Testis (tissue), 3 donors: ENCODE data around the gene AQP9. TPM values are rescaled to one million over a fixed set of nuclear protein-coding genes. Genes with fewer than 3 reads are reported as not detected.

Experiments used
- DNase-seq: peaks from one replicate; pipeline ENCODE4 v3.0.0-alpha.2; 2019
- H3K27ac ChIP-seq, 2 donors: fragments of 200-600 bp; sonication (generic); one replicate each; pipeline ENCODE4 v1.5.1; 2019
- H3K27me3 ChIP-seq: fragments of 200-600 bp; sonication (generic); one replicate; pipeline ENCODE4 v1.5.1; 2019
- H3K36me3 ChIP-seq: fragments of 200-600 bp; sonication (generic); one replicate; pipeline ENCODE4 v1.5.1; 2017; ENCODE audit warnings: low read depth; ENCODE audit errors: missing control alignments
- H3K4me1 ChIP-seq: fragments of 200-600 bp; sonication (generic); one replicate; pipeline ENCODE4 v1.5.1; 2019
- H3K4me3 ChIP-seq, 2 donors: fragments of 200-600 bp; sonication (generic); one replicate each; pipeline ENCODE4 v1.5.1; 2017 to 2019
- H3K9me3 ChIP-seq: fragments of 200-600 bp; sonication (generic); one replicate; pipeline ENCODE4 v1.5.1; 2017
- POLR2A ChIP-seq: fragments of 450-650 bp; IDR thresholded peaks from one replicate; pipeline ENCODE4 v1.6.1; 2017; ENCODE audit warnings: antibody characterized with exemption, mild to moderate bottlenecking, moderate library complexity
- WGBS, 2 donors: methylation state at CpG; one replicate each; pipeline ENCODE4 v1.1.5; 2018; 5-methylcytosine and 5-hydroxymethylcytosine counted together
- intact Hi-C: fragments of 100-400 bp; cut with DNase I; formaldehyde crosslinking; loops from one replicate; pipeline ENCODE4 v1.15.1; 2023; ENCODE audit warnings: low total_unique reads
- polyA plus RNA-seq: library from polyadenylated mRNA; stranded (reverse); fragments of 350-450 nt; fragmentation: Illumina TruSeq; extraction: RNeasy Lipid Tissue Mini Kit (QIAGEN cat#74804); gene quantifications from one replicate; pipeline ENCODE4 v1.2.3, GENCODE V29; 2014; ENCODE audit warnings: low read depth, low replicate concordance; ENCODE audit not compliant: insufficient read depth
- total RNA-seq, 2 donors: library from RNA; depleted of rRNA; stranded (reverse); fragments of >200 nt; gene quantifications; one replicate each; pipeline ENCODE4 v1.2.3, GENCODE V29; 2016
- TF ChIP-seq, protein P1 (sequence below), 3 experiments: fragments of 450-650 bp in 2 of 3; fragments of 200-600 bp in 1 of 3; sonication (generic) in 1 of 3; IDR thresholded peaks; one replicate each; pipeline ENCODE4 v1.5.1; 2016 to 2019; ENCODE audit warnings: antibody characterized with exemption in 3 of 3, mild to moderate bottlenecking in 2 of 3, moderate library complexity in 1 of 3

The AQP9 gene
- total and polyA plus RNA-seq, 3 donors from 2014 or later: 0.16 to 3.1 TPM; not detected in 1

DNA sequence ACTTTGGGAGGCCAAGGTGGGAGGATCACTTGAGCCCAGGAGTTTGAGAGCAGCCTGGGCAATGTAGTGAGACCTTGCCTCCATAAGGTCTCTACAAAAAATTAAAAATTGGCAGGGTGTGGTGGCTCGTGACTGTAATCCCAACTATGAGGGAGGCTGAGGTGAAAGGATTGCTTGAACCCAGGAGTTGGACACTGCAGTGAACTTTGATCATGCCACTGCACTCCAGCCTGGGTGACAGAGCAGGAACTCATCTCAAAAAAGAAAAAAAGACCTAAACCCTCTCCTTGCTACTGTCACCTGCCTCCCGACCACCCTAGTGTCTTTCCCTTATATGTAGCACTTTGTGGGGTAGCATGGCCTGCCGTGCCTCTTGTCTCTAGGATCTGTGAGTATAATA, 23.8 kb upstream of the AQP9 start:
- H3K27me3 ChIP-seq: no peaks in the 10 kb centered on the region
- H3K4me3 ChIP-seq: no peak overlapping the region
- WGBS, 2 donors: 87 to 89% methylated on average over 3 of the region's 3 CpGs
- H3K27ac ChIP-seq: no peak overlapping the region
- no peaks in the 10 kb centered on the region for H3K4me1 ChIP-seq
- no peak for DNase-seq
- intact Hi-C loops: no loop called here
- H3K9me3 ChIP-seq: no peaks in the 10 kb centered on the region
- no peak for TF ChIP-seq POLR2A
- TF ChIP-seq, protein P1, sequence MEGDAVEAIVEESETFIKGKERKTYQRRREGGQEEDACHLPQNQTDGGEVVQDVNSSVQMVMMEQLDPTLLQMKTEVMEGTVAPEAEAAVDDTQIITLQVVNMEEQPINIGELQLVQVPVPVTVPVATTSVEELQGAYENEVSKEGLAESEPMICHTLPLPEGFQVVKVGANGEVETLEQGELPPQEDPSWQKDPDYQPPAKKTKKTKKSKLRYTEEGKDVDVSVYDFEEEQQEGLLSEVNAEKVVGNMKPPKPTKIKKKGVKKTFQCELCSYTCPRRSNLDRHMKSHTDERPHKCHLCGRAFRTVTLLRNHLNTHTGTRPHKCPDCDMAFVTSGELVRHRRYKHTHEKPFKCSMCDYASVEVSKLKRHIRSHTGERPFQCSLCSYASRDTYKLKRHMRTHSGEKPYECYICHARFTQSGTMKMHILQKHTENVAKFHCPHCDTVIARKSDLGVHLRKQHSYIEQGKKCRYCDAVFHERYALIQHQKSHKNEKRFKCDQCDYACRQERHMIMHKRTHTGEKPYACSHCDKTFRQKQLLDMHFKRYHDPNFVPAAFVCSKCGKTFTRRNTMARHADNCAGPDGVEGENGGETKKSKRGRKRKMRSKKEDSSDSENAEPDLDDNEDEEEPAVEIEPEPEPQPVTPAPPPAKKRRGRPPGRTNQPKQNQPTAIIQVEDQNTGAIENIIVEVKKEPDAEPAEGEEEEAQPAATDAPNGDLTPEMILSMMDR (IDR thresholded peaks at IDR 0.05): no peak
- H3K36me3 ChIP-seq: no peaks in the 10 kb centered on the region

DNA sequence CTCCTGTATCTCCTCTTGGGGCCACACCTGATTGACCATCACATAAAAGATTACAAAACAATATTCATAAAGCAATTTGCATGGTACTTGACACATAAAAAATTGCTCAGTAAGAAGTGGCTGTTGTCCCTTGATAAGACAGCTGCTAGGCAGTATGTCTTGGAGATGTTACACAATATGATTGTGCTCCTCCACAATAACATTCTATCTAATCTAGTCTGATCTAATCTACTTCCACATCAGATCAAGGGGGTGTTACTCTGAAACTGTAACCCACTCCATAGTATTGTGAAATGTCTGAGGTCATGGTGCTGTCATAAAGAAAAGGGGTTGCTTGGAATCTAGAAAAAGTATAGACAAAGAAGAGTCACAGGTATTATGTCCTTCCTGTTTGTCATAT, 23.4 kb upstream of the AQP9 start:
- TF ChIP-seq, protein P1 (IDR thresholded peaks at IDR 0.05): no peak
- TF ChIP-seq POLR2A: no peak
- Histone ChIP-seq H3K4me3 (no peak overlapping the region), H3K27me3 (no peaks in the 10 kb centered on the region), H3K4me1 (no peaks in the 10 kb centered on the region), H3K9me3 (no peaks in the 10 kb centered on the region), H3K27ac (no peak overlapping the region), H3K36me3 (no peaks in the 10 kb centered on the region)
- DNase-seq: no peak
- intact Hi-C loops: no loop called here

GRCh38 chr15:58115692-58116091, 22.5 kb upstream of the AQP9 start:
- Histone ChIP-seq H3K27ac (no peak overlapping the region), H3K9me3 (no peaks in the 10 kb centered on the region), H3K4me3 (no peak overlapping the region), H3K27me3 (no peaks in the 10 kb centered on the region), H3K4me1 (no peaks in the 10 kb centered on the region), H3K36me3 (no peaks in the 10 kb centered on the region)
- intact Hi-C loops: no loop called here
- no peak for DNase-seq
- TF ChIP-seq POLR2A: no peak
- TF ChIP-seq, protein P1 (IDR thresholded peaks at IDR 0.05): no peak
- WGBS, 2 donors: 60 to 76% methylated on average over 1 of the region's 1 CpG

GRCh38 chr15:58117619-58118018, 20.6 kb upstream of the AQP9 start:
- WGBS, 2 donors: 83 to 94% methylated on average over 1 of the region's 1 CpG
- Histone ChIP-seq H3K27ac (no peak overlapping the region), H3K4me1 (no peaks in the 10 kb centered on the region), H3K27me3 (no peaks in the 10 kb centered on the region), H3K9me3 (no peaks in the 10 kb centered on the region), H3K4me3 (no peak overlapping the region), H3K36me3 (no peaks in the 10 kb centered on the region)
- intact Hi-C loops: no loop called here
- DNase-seq: no peak
- TF ChIP-seq POLR2A: no peak
- TF ChIP-seq, protein P1 (IDR thresholded peaks at IDR 0.05): no peak

GRCh38 chr15:58118272-58118671, 19.9 kb upstream of the AQP9 start:
- intact Hi-C loops: no loop called here
- 83 to 86% methylated on average over 5 of the region's 5 CpGs for WGBS, 2 donors
- Histone ChIP-seq H3K27me3 (no peaks in the 10 kb centered on the region), H3K36me3 (no peaks in the 10 kb centered on the region), H3K4me1 (no peaks in the 10 kb centered on the region), H3K4me3 (no peak overlapping the region), H3K27ac (no peak overlapping the region), H3K9me3 (no peaks in the 10 kb centered on the region)
- DNase-seq: no peak
- no peak for TF ChIP-seq POLR2A
- TF ChIP-seq, protein P1 (IDR thresholded peaks at IDR 0.05): no peak
